A549 (cell line): ENCODE results near the gene NPW. TPM values are rescaled to one million over a fixed set of nuclear protein-coding genes. Genes with fewer than 3 reads are reported as not detected.

ENCODE experiments used
- ATAC-seq, 2 experiments: fragments of 200-7000 bp in 1 of 2; fragments of >200 bp in 1 of 2; cut with Nextera tagmentation in 1 of 2; cut with Tn5 transposase in 1 of 2; 3 replicates each; pipeline versions ENCODE4 v1.8.0 to v1.9.1; 2018 to 2020; ENCODE audit warnings: mild to moderate bottlenecking in 1 of 2, moderate library complexity in 1 of 2
- CTCF ChIA-PET: fragments of 300-600 bp; sonication (Branson Sonifier 250); formaldehyde crosslinking; extraction: SDS; loops from one replicate; lab custom pipeline; 2021; ENCODE audit warnings: antibody characterized with exemption, inconsistent platforms; lab: Yijun Ruan, JAX
- POLR2A ChIA-PET: fragments of 350-600 bp; formaldehyde crosslinking; extraction: SDS; loops from one replicate; lab custom pipeline; 2021; ENCODE audit warnings: antibody characterized with exemption, inconsistent platforms; lab: Yijun Ruan, JAX
- DNase-seq, 2 experiments: peaks; one replicate each; pipeline versions ENCODE4 v3.0.0 to v3.0.0-alpha.2; 2011 to 2016; ENCODE audit warnings: low read depth in 1 of 2, low spot score in 1 of 2
- FAIRE-seq: peaks from 2 replicates; lab custom pipeline; 2011; peaks lifted over from hg19 to GRCh38; lab: Jason Lieb, UNC
- H3K27ac ChIP-seq, 2 experiments: fragments of >200 bp; sonication (Bioruptor Twin); formaldehyde crosslinking; 3 replicates each; pipeline ENCODE4 v1.5.1; 2016 to 2017
- H3K4me1 ChIP-seq: fragments of >200 bp; sonication (Bioruptor Twin); formaldehyde crosslinking; 3 replicates; pipeline ENCODE4 v1.6.1; 2016
- H3K4me2 ChIP-seq: fragments of >200 bp; sonication (Bioruptor Twin); formaldehyde crosslinking; 3 replicates; pipeline ENCODE4 v1.6.1; 2016
- H3K4me3 ChIP-seq: fragments of >200 bp; sonication (Bioruptor Twin); formaldehyde crosslinking; 3 replicates; pipeline ENCODE4 v1.5.1; 2016
- H3K9me3 ChIP-seq: fragments of >200 bp; sonication (Bioruptor Twin); formaldehyde crosslinking; 3 replicates; pipeline ENCODE4 v1.6.1; 2016
- ATOH8 ChIP-seq: fragments of 250-450 bp; sonication (Bioruptor Pico); IDR thresholded peaks from 2 replicates; pipeline ENCODE4 v1.5.0; 2020; ENCODE audit warnings: low read depth, mild to moderate bottlenecking, moderate library complexity
- BCL3 ChIP-seq: fragments of >200 bp; sonication (Bioruptor Twin); formaldehyde crosslinking; IDR thresholded peaks from 3 replicates; pipeline ENCODE4 v1.6.1; 2016
- CTCF ChIP-seq: fragments of >200 bp; sonication (Bioruptor Twin); formaldehyde crosslinking; IDR thresholded peaks from 3 replicates; pipeline ENCODE4 v1.5.1; 2016
- EHMT2 ChIP-seq: fragments of 200-600 bp; sonication (generic); IDR thresholded peaks from 2 replicates; pipeline ENCODE4 v1.6.1; 2016; ENCODE audit warnings: antibody characterized with exemption, low read depth, mild to moderate bottlenecking, moderate library complexity
- EP300 ChIP-seq, 2 experiments: fragments of >200 bp; sonication (Bioruptor Twin); formaldehyde crosslinking; IDR thresholded peaks; 2 replicates in 1 of 2; 3 replicates in 1 of 2; pipeline ENCODE4 v1.6.1; 2016 to 2017
- ESRRA ChIP-seq: fragments of 150-350 bp; IDR thresholded peaks from 2 replicates; pipeline ENCODE4 v1.6.1; 2014; ENCODE audit warnings: mild to moderate bottlenecking, low read length, borderline replicate concordance
- FOSB ChIP-seq: fragments of 250-450 bp; sonication (Bioruptor Pico); IDR thresholded peaks from 2 replicates; pipeline ENCODE4 v1.5.0; 2020; ENCODE audit warnings: mild to moderate bottlenecking, moderate library complexity
- GATA3 ChIP-seq: IDR thresholded peaks from 2 replicates; pipeline ENCODE4 v1.6.1; 2012; ENCODE audit warnings: borderline replicate concordance
- KDM1A ChIP-seq: fragments of 200-600 bp; sonication (generic); IDR thresholded peaks from 2 replicates; pipeline ENCODE4 v1.6.1; 2016; ENCODE audit warnings: low read depth, mild to moderate bottlenecking
- MYC ChIP-seq: IDR thresholded peaks from 2 replicates; pipeline ENCODE4 v1.6.1; 2012; ENCODE audit warnings: mild to moderate bottlenecking, inconsistent platforms, low read length, improper control_type of control experiment, borderline replicate concordance
- NFE2L2 ChIP-seq: fragments of 150-350 bp; conservative IDR thresholded peaks from 2 replicates; pipeline ENCODE4 v1.6.1; 2014; ENCODE audit warnings: low read length
- NPAS2 ChIP-seq: fragments of 250-450 bp; sonication (Bioruptor Pico); IDR thresholded peaks from 2 replicates; pipeline ENCODE4 v1.8.0; 2022; ENCODE audit warnings: mild to moderate bottlenecking, moderate library complexity, borderline replicate concordance
- POLR2A ChIP-seq: IDR thresholded peaks from 2 replicates; pipeline ENCODE4 v1.6.1; 2012; ENCODE audit warnings: mild to moderate bottlenecking, low read length
- RARB ChIP-seq: fragments of 250-450 bp; sonication (Bioruptor Pico); IDR thresholded peaks from 2 replicates; pipeline ENCODE4 v1.8.0; 2021; ENCODE audit warnings: mild to moderate bottlenecking, moderate library complexity
- RFX5 ChIP-seq: fragments of 450-650 bp; IDR thresholded peaks from 2 replicates; pipeline ENCODE4 v1.7.1; 2014; ENCODE audit warnings: antibody characterized with exemption, mild to moderate bottlenecking, moderate library complexity
- RNF2 ChIP-seq: fragments of 200-600 bp; sonication (generic); IDR thresholded peaks from 2 replicates; pipeline ENCODE4 v1.6.1; 2016; ENCODE audit warnings: low read depth, mild to moderate bottlenecking, antibody characterized with exemption, moderate library complexity, borderline replicate concordance
- TFCP2L1 ChIP-seq: fragments of 250-450 bp; sonication (Bioruptor Pico); IDR thresholded peaks from 2 replicates; pipeline ENCODE4 v1.5.0; 2021; ENCODE audit warnings: mild to moderate bottlenecking
- TP53 ChIP-seq: fragments of 250-450 bp; sonication (Bioruptor Pico); IDR thresholded peaks from 2 replicates; pipeline ENCODE4 v1.5.0; 2021; ENCODE audit warnings: mild to moderate bottlenecking, moderate library complexity
- ZFP36 ChIP-seq: fragments of 450-650 bp; IDR thresholded peaks from 2 replicates; pipeline ENCODE4 v1.6.1; 2014; ENCODE audit warnings: borderline replicate concordance; ENCODE audit not compliant: partially characterized antibody
- ZSCAN20 ChIP-seq: fragments of 250-450 bp; sonication (Bioruptor Pico); IDR thresholded peaks from 2 replicates; pipeline ENCODE4 v1.8.0; 2022; ENCODE audit warnings: mild to moderate bottlenecking, moderate library complexity
- WGBS: methylation state at CpG from one replicate; pipeline ENCODE4 v1.1.6; 2017; ENCODE audit errors: missing lambda C conversion rate; 5-methylcytosine and 5-hydroxymethylcytosine counted together
- polyA plus RNA-seq, 4 experiments: library from polyadenylated mRNA; depleted of rRNA in 3 of 4; stranded (reverse); fragments of >200 nt; fragmentation: RNase III in 1 of 4; extraction: RNeasy Plus Mini Kit Qiagen cat#74134 plus additional on column Dnase treatment in 1 of 4; gene quantifications; 2 replicates in 3 of 4; 3 replicates in 1 of 4; pipeline ENCODE4 v1.2.3, GENCODE V29; 2011 to 2017
- TF ChIP-seq, protein P1 (sequence below): IDR thresholded peaks from 2 replicates; pipeline ENCODE4 v1.6.1; 2012; ENCODE audit warnings: low read depth, borderline replicate concordance

The NPW gene
- polyA plus RNA-seq, 2 of the 4 experiments (the other 2 are of a cell fraction) = 0.26 to 1.0 TPM

- no peak for TF ChIP-seq EP300 (IDR thresholded peaks at IDR 0.05)
- TF ChIP-seq RARB = no peak
- no peak for TF ChIP-seq FOSB (CRISPR knock-in tag)
Observed at GRCh38 chr16:2044541-2044940, 25.0 kb downstream of the NPW start (continued).

DNA sequence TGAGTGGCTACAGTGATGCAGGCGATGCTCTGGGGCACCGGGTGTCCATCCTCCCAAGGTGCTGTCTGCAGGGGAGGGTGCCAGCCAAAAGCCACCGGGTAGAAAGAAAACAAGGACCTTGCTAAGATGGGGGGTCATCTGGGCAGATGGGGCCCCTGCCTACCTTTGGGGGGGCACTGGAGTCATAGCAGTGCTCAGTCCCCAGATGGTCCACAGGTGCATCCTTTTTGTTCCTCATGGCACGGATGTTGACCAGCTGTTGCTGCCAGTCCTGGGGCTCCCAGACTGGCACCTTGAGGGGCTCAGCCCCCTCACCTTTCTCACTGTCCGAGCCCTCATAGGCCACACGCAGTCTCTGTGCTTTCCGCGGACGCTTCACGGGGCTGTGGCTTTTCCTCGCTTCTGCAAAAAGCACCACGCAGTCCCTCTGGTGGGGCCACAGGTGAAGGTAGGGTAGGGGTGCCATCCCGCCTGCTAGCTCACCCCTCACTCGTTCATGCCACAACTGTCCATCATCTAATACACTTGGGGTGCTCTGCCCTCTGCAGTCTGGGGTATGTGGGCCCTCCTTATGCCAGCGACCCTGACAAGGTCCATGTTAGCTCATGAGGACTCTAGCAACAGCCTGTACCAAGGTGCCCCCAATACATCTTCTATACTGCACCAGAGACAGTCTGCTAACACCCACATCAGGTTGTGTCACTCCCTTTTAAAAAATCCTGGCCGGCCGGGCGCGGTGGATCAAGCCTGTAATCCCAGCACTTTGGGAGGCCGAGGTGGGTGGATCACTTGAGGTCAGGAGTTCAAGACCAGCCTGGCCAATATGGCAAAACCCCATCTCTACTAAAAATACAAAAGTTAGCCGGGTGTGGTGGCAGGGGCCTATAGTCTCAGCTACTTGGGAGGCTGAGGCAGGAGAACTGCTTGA is 26.6 kb downstream of the NPW start:
- ChIA-PET CTCF (interaction anchor here (0.6 to 3.9 kb wide), 14 partner anchors 9 to 96 kb away, joined by 3 to 29 read pairs (median 5); no protein-coding TSS in a partner anchor), POLR2A (interaction anchor here (1.5 to 2.1 kb wide), 3 partner anchors 75 to 109 kb away, joined by 3 to 15 read pairs (median 5); partner anchors contain the start of genes RPS2, TBL3 and TRAF7)
- FAIRE-seq = no peak
- TF ChIP-seq BCL3 (no peak), GATA3 (no peak), TP53 (CRISPR knock-in tag) (no peak), ZFP36 (no peak)
- Histone ChIP-seq H3K4me3 (peak overlapping the region; percentile 68), H3K4me1 (peaks cover 48% of the 10 kb centered on the region), H3K9me3 (no peaks in the 10 kb centered on the region), H3K4me2 (peak overlapping the region; percentile 98), H3K27ac (peak overlapping the region; percentile 79 to 91)
- 81% methylated on average over 21 of the region's 21 CpGs for WGBS
- DNase-seq = no peak
- ATAC-seq = no peak

DNA sequence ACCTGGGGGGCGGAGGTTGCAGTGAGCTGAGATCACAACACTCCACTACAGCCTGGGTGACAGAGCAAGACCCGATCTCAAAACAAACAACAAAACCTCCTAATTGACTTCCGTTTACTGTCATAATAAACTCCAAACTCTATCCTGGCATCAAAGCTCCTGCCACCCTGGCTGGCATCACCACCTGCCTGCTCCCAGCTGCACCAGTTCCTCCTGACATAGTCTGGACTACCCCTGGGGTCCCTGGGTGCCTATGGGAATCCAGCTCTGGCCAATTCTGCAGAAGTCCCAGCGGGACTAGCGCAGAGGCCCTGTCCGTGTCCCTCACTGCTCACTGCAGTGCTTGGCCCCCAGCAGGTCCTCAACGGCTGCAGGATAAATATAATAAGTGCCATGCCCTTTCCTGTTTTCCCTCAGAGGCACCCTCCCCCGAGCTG is 27.3 kb downstream of the NPW start:
- ChIA-PET POLR2A (interaction anchor here (1.1 to 2.1 kb wide), 5 partner anchors 8 to 108 kb away, joined by 3 to 15 read pairs (median 5); partner anchors contain the start of genes RPS2, TBL3 and TRAF7), CTCF (interaction anchor here (0.6 to 3.9 kb wide), 15 partner anchors 7 to 898 kb away, joined by 3 to 29 read pairs (median 4); no protein-coding TSS in a partner anchor)
- WGBS = 17% methylated on average over 8 of the region's 8 CpGs
- DNase-seq = no peak
- peaks cover 41% of the 10 kb centered on the region for H3K4me1 ChIP-seq
- no peak for FAIRE-seq
- H3K4me2 ChIP-seq = peak overlapping the region; percentile 98
- peak overlapping the region; percentile 68 for H3K4me3 ChIP-seq
- no peak for TF ChIP-seq TFCP2L1
- TF ChIP-seq, protein P1, sequence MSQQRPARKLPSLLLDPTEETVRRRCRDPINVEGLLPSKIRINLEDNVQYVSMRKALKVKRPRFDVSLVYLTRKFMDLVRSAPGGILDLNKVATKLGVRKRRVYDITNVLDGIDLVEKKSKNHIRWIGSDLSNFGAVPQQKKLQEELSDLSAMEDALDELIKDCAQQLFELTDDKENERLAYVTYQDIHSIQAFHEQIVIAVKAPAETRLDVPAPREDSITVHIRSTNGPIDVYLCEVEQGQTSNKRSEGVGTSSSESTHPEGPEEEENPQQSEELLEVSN = no peak
- no peak for TF ChIP-seq ZSCAN20 (CRISPR knock-in tag)
- TF ChIP-seq BCL3 = no peak
- TF ChIP-seq POLR2A = no peak
- TF ChIP-seq ESRRA = no peak
- no peak for TF ChIP-seq ATOH8 (CRISPR knock-in tag)
- no peak for TF ChIP-seq NPAS2
- no peak for TF ChIP-seq KDM1A
- no peak for TF ChIP-seq EHMT2
- no peak for TF ChIP-seq RFX5
- TF ChIP-seq RNF2 = no peak
- no peak for TF ChIP-seq NFE2L2
- no peak for TF ChIP-seq MYC
- TF ChIP-seq GATA3 = no peak
- no peak for TF ChIP-seq CTCF
- ATAC-seq = peak; percentile 38 to 54
- peak overlapping the region; percentile 79 to 91 for H3K27ac ChIP-seq
- H3K9me3 ChIP-seq = no peaks in the 10 kb centered on the region
